ENCODE data around the gene SNHG17.

- TF ChIP-seq CTCF (IDR thresholded peaks at IDR 0.05): peak; percentile 90 to 99 (median 98)
- peak in 3 of 4 donors; percentile 49 to 78 (median 75) for TF ChIP-seq POLR2A (IDR thresholded peaks at IDR 0.05)
These were observed 11.5 kb upstream of the SNHG17 start for GRCh38 chr20:38446441-38447209.

Measured in esophagus squamous epithelium (tissue), 4 donors.